Measurements from ENCODE around the gene PUS7L. TPM values are rescaled to one million over a fixed set of nuclear protein-coding genes. Genes with fewer than 3 reads are reported as not detected.

The PUS7L gene
- total RNA-seq (2022; extraction: Qiagen RNA extraction; ENCODE audit: low read depth) = 2.6 to 5.5 TPM (median 3.7 TPM) in 5 replicates

GRCh38 chr12:43758728-43759563 lies at the start of gene PUS7L, which contains the start of gene IRAK4:
Gene PUS7L, minus strand, starts transcription at chr12:43758790. Its CDS starts 3,545 bp downstream, at chr12:43755245.
Gene IRAK4, plus strand, starts transcription at chr12:43758951. Its CDS starts 9,161 bp downstream, at chr12:43768112.

GRCh38 chr12:43805860-43806736 lies 47.5 kb upstream of the PUS7L start, which contains the start of gene TWF1:
Gene TWF1, minus strand, starts transcription at chr12:43806317. Its CDS starts 72 bp downstream, at chr12:43806245.

Other genes with a start within 250 kb of the PUS7L start
- gene ADAMTS20, start 206.6 kb downstream of the PUS7L start, total RNA-seq (2022; extraction: Qiagen RNA extraction; ENCODE audit: low read depth) = not detected in 5 replicates
- gene IRAK4, start 161 bp upstream of the PUS7L start, total RNA-seq (2022; extraction: Qiagen RNA extraction; ENCODE audit: low read depth) = 3.5 to 5.3 TPM (median 4.5 TPM) in 5 replicates
- 67.2 to 96.6 TPM (median 74.5 TPM) in 5 replicates for gene TWF1, start 47.5 kb upstream of the PUS7L start, total RNA-seq (2022; extraction: Qiagen RNA extraction; ENCODE audit: low read depth)
- gene TMEM117, start 77.3 kb upstream of the PUS7L start, total RNA-seq (2022; extraction: Qiagen RNA extraction; ENCODE audit: low read depth) = 1.5 to 2.8 TPM (median 2.6 TPM) in 5 replicates

Measured in A549 treated with CpdA at 1 μM for 4 hours (cell line).